AG09309 (cell line): Measurements from ENCODE around the gene SMARCA2.

Experiments
- DNase-seq: peaks from one replicate; pipeline ENCODE4 v3.0.0-alpha.2; 2010; ENCODE audit warnings: low read depth
- H3K4me3 ChIP-seq: 2 replicates; pipeline ENCODE4 v1.5.1; 2011; ENCODE audit warnings: mild to moderate bottlenecking, low read depth, low read length, moderate library complexity; ENCODE audit not compliant: control insufficient read depth
- CTCF ChIP-seq: IDR thresholded peaks from 2 replicates; pipeline ENCODE4 v1.5.1; 2011; ENCODE audit warnings: mild to moderate bottlenecking, low read depth, low read length, inconsistent platforms; ENCODE audit not compliant: insufficient read depth, control insufficient read depth; ENCODE audit errors: missing control alignments

Gene SMARCA2

GRCh38 chr9:2060424-2060823, 45.3 kb downstream of the SMARCA2 start:
- H3K4me3 ChIP-seq, result no peak overlapping the region
- no peak for DNase-seq
- no peak for TF ChIP-seq CTCF

- no peak for DNase-seq
- H3K4me3 ChIP-seq, result no peak overlapping the region
- TF ChIP-seq CTCF, result no peak
These were observed 50.6 kb downstream of the SMARCA2 start for GRCh38 chr9:2065704-2066103.

GRCh38 chr9:2066312-2067273, 51.4 kb downstream of the SMARCA2 start:
- DNase-seq, result no peak

GRCh38 chr9:2072752-2073405, 57.7 kb downstream of the SMARCA2 start:
- DNase-seq, result no peak
- TF ChIP-seq CTCF, result no peak
- no peak overlapping the region for H3K4me3 ChIP-seq

More at GRCh38 chr9:2066312-2067273, 51.4 kb downstream of the SMARCA2 start:
- TF ChIP-seq CTCF, result peak; percentile 20
- no peak overlapping the region for H3K4me3 ChIP-seq

GRCh38 chr9:2082772-2083171, 67.6 kb downstream of the SMARCA2 start:
- no peak overlapping the region for H3K4me3 ChIP-seq
- TF ChIP-seq CTCF, result no peak
- DNase-seq, result no peak

- H3K4me3 ChIP-seq, result no peak overlapping the region
- no peak for TF ChIP-seq CTCF
- no peak for DNase-seq
These were observed 68.3 kb downstream of the SMARCA2 start for GRCh38 chr9:2083479-2083878.
